Kidney epithelial cell (primary cell): Measurements from ENCODE around the gene ARHGAP24. TPM values are rescaled to one million over a fixed set of nuclear protein-coding genes. Genes with fewer than 3 reads are reported as not detected.

Experiments
- DNase-seq: peaks from one replicate; pipeline ENCODE4 v3.0.0-alpha.2; 2010; ENCODE audit warnings: low read depth
- H3K27me3 ChIP-seq: 2 replicates; pipeline ENCODE4 v1.6.0; 2011; ENCODE audit warnings: low read length; ENCODE audit not compliant: control insufficient read depth, insufficient read depth
- H3K36me3 ChIP-seq: 2 replicates; pipeline ENCODE4 v1.5.1; 2011; ENCODE audit warnings: low read length; ENCODE audit not compliant: control insufficient read depth, insufficient read depth
- H3K4me3 ChIP-seq: 2 replicates; pipeline ENCODE4 v1.5.1; 2011; ENCODE audit warnings: low read depth, mild to moderate bottlenecking, control low read depth, low read length
- total RNA-seq: library from RNA; depleted of rRNA; stranded (reverse); fragments of >200 nt; gene quantifications from 2 replicates; pipeline ENCODE4 v1.2.3, GENCODE V29; 2015
- TF ChIP-seq, protein P1 (sequence below): IDR thresholded peaks from 2 replicates; pipeline ENCODE4 v1.5.1; 2011; ENCODE audit warnings: mild to moderate bottlenecking, moderate library complexity, low read length, control low read depth, inconsistent platforms; ENCODE audit not compliant: insufficient read depth, poor library complexity, severe bottlenecking

The ARHGAP24 gene
- total RNA-seq, 1 donor from 2014 or later: 9.6 TPM

DNA sequence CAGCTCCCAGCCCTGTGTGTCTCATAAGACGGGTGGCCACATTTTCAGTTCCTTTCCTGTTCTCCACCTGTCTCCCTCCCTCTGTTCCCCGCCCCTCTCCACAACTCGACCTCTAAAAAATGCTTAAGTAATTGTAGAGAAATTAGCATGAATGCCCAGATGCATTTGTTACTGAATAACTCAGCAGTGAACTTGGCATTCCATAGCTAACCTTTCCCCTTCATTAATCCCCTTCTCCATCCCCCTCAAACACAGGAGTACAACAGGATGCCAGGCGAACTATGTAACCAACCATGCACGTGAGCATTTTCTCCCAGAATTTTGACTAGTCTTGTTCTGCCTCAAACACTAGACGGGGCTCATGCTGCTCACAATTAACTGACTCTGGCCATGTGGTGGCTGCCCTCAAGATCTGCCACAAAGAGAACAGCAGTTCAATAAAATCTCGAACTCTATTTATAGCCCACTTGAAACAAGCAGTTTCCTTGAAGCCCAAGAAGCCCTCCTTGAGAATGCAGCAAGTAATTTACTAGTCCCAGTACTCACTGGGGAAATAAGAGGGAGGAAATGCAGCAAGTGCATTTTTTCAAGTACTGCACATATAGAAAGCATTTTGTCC is 351.2 kb downstream of the ARHGAP24 start:
- TF ChIP-seq, protein P1, sequence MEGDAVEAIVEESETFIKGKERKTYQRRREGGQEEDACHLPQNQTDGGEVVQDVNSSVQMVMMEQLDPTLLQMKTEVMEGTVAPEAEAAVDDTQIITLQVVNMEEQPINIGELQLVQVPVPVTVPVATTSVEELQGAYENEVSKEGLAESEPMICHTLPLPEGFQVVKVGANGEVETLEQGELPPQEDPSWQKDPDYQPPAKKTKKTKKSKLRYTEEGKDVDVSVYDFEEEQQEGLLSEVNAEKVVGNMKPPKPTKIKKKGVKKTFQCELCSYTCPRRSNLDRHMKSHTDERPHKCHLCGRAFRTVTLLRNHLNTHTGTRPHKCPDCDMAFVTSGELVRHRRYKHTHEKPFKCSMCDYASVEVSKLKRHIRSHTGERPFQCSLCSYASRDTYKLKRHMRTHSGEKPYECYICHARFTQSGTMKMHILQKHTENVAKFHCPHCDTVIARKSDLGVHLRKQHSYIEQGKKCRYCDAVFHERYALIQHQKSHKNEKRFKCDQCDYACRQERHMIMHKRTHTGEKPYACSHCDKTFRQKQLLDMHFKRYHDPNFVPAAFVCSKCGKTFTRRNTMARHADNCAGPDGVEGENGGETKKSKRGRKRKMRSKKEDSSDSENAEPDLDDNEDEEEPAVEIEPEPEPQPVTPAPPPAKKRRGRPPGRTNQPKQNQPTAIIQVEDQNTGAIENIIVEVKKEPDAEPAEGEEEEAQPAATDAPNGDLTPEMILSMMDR: peak; percentile 59

DNA sequence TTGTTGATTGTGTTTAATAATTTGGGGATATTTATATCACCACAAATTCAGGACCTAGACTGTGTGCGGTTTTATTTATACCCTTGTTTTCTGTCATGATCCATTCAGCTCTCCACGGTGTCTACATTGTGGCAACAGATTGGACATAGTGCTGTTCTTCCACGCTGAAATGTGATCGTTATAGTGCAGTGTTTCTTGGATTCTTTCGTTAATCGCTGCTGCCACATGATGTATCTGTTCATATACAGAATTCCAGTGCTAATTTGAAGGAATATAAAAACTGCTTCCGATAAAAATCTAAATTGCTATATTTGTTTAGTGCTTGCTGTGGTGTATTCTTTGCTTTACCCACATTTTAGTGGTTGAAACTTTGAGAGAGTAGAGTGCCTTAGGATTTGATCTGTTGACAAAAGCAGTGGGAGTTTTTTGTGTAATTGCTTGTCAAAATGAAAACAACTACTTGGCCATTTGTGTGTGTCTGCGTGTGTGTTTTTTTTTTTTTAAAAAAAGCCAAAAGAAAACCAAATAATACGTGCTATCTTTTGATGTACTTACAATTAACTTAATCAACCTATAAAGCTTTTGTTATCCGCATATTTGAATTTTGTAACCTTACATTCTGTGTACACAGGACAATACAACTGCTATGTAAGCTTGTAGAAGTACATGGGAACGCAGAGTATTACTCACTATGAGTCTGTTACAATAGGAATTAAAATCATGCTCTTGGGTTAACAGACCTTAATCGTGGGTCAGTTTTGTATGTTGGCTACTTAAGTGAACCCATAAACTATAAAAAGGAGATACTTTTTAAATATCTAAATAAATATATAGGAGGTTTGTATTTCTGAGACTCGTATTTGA is 353.3 kb downstream of the ARHGAP24 start:
- no peak for DNase-seq
- Histone ChIP-seq H3K27me3 (no peaks in the 10 kb centered on the region), H3K4me3 (peak overlapping the region; percentile 44), H3K36me3 (no peaks in the 10 kb centered on the region)
- TF ChIP-seq, protein P1: no peak

More for the DNA sequence above, 351.2 kb downstream of the ARHGAP24 start:
- H3K27me3 ChIP-seq: no peaks in the 10 kb centered on the region
- DNase-seq: peak; percentile 97
- no peaks in the 10 kb centered on the region for H3K36me3 ChIP-seq
- no peak overlapping the region for H3K4me3 ChIP-seq

- TF ChIP-seq, protein P1: no peak
- Histone ChIP-seq H3K27me3 (no peaks in the 10 kb centered on the region), H3K36me3 (no peaks in the 10 kb centered on the region), H3K4me3 (peak overlapping the region; percentile 1)
- no peak for DNase-seq
Observed at GRCh38 chr4:85829276-85830051, 354.5 kb downstream of the ARHGAP24 start.

DNA sequence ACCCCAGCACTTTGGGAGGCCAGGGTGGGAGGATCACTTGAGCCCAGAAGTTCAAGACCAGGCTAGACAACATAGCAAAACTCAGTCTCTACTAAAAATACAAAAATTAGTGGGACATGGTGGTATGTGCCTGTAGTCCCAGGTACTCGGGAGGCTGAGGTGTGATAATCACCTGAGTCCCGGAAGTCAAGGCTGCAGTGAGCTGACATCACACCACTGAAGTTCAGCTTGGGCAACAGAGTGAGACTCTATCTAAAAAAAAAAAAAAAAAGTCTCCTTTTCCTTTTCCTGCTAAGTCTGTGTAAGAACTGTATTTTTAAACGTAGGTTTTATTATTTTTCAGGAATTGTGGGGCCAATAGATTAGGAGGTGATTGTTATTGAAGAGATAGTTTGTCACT is 356.7 kb downstream of the ARHGAP24 start:
- TF ChIP-seq, protein P1: no peak

DNA sequence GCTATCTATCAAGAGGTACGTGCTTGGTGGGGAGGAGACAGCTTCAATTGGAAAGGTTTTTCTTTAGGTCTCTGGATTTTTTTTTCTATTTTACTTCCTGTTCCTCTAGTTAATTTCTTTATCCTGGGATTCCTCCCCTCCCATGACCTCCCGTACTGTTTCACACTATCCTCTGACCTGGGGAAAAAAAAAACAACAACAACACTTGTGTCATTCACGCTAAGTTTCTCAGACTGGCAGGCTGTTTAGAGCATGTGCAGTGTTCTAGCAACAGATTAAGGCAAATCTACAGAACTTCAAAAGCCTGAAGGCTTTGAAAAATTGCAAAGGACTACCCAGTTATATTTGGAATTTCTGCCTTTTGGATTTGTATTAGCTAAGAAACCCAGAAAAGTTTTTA is 358.4 kb downstream of the ARHGAP24 start:
- DNase-seq: no peak
- TF ChIP-seq, protein P1: no peak
- H3K4me3 ChIP-seq: no peak overlapping the region
- no peaks in the 10 kb centered on the region for H3K36me3 ChIP-seq
- no peaks in the 10 kb centered on the region for H3K27me3 ChIP-seq

More for the DNA sequence above, 356.7 kb downstream of the ARHGAP24 start:
- H3K4me3 ChIP-seq: no peak overlapping the region
- H3K36me3 ChIP-seq: no peaks in the 10 kb centered on the region
- no peaks in the 10 kb centered on the region for H3K27me3 ChIP-seq
- no peak for DNase-seq
